Measurements from ENCODE around the gene HIPK3.

HIPK3 gene

GRCh38 chr11:33390944-33391892 is 134.0 kb downstream of the HIPK3 start:
- DNase-seq (ENCODE audit: low read depth in 1 of 2, low spot score in 1 of 2): no peak
- H3K27me3 ChIP-seq (ENCODE audit: insufficient read depth, poor library complexity, severe bottlenecking): no peaks in the 10 kb centered on the region
- H3K27ac ChIP-seq (replicated peaks): no peak overlapping the region
- H3K4me3 ChIP-seq (replicated peaks; ENCODE audit: insufficient read depth, low read length): no peak overlapping the region
- no peak for TF ChIP-seq SPI1 (IDR thresholded peaks at IDR 0.05; ENCODE audit: borderline replicate concordance, low read depth)
- TF ChIP-seq POLR2AphosphoS5 (IDR thresholded peaks at IDR 0.05; ENCODE audit: low read depth): no peak
- no peak for TF ChIP-seq CTCF (IDR thresholded peaks at IDR 0.05; ENCODE audit: insufficient read depth, low read length)
- no peak for TF ChIP-seq GABPA (IDR thresholded peaks at IDR 0.05; ENCODE audit: low read depth)
- no peak for TF ChIP-seq REST (IDR thresholded peaks at IDR 0.05; ENCODE audit: insufficient replicate concordance, low read depth)

GRCh38 chr11:33391893-33392251 is 134.7 kb downstream of the HIPK3 start:
- H3K4me3 ChIP-seq (replicated peaks; ENCODE audit: insufficient read depth, low read length): no peak overlapping the region
- no peaks in the 10 kb centered on the region for H3K27me3 ChIP-seq (ENCODE audit: insufficient read depth, poor library complexity, severe bottlenecking)
- H3K27ac ChIP-seq (replicated peaks): no peak overlapping the region
- TF ChIP-seq REST (IDR thresholded peaks at IDR 0.05; ENCODE audit: insufficient replicate concordance, low read depth) (no peak), SPI1 (IDR thresholded peaks at IDR 0.05; ENCODE audit: borderline replicate concordance, low read depth) (no peak), POLR2AphosphoS5 (IDR thresholded peaks at IDR 0.05; ENCODE audit: low read depth) (no peak), CTCF (IDR thresholded peaks at IDR 0.05; ENCODE audit: insufficient read depth, low read length) (no peak), GABPA (IDR thresholded peaks at IDR 0.05; ENCODE audit: low read depth) (no peak)
- DNase-seq (ENCODE audit: low read depth in 1 of 2, low spot score in 1 of 2): no peak

DNA sequence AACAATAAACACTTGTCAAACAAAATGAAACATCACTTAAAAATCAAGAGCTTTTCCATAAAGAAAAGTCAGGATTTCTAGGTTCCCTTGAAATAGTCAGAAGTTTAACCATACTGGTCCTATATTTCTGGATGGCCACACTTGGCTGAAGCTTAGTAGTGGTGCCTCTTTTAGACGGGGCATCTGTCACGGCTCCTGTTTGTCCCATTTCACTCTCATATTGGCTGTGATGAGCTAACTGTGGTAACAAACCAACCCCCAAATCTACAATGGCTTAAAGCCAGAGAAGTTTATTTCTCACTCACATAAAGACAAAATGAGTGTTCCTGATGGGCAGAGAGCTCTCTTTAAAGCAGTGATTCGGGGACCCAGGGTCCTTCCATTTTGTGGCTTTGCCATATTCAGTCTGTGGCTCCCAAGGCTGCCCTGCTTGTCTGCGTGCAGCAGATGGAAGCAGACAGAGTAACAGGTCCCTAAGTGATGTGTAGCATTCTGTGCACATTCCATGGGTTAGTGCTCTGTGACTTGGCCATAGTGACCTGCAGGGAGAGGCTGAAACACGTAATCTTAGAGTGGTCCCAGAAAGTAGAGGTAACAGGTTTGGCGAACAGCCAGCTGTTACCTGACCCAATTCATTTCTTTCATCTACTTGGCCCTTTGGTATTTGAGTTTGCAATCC is 137.4 kb downstream of the HIPK3 start:
- no peak for DNase-seq (ENCODE audit: low read depth in 1 of 2, low spot score in 1 of 2)
- H3K27ac ChIP-seq (replicated peaks): no peak overlapping the region
- no peak overlapping the region for H3K4me3 ChIP-seq (replicated peaks; ENCODE audit: insufficient read depth, low read length)
- H3K27me3 ChIP-seq (ENCODE audit: insufficient read depth, poor library complexity, severe bottlenecking): no peaks in the 10 kb centered on the region
- TF ChIP-seq GABPA (IDR thresholded peaks at IDR 0.05; ENCODE audit: low read depth) (no peak), CTCF (IDR thresholded peaks at IDR 0.05; ENCODE audit: insufficient read depth, low read length) (no peak)
